Pancreas (tissue), 10 donors: ENCODE data around the gene SORCS2. TPM values are rescaled to one million over a fixed set of nuclear protein-coding genes. Genes with fewer than 3 reads are reported as not detected.

Source experiments
- ATAC-seq, 4 donors: fragments of 200-7000 bp; cut with Tn5 transposase; one replicate each; pipeline versions ENCODE4 v1.8.0 to v1.9.1; 2020; ENCODE audit warnings: mild to moderate bottlenecking in 4 of 4, moderate library complexity in 4 of 4
- DNase-seq, 6 donors: peaks; one replicate each; pipeline ENCODE4 v3.0.0-alpha.2; 2020
- FAIRE-seq: peaks from 2 replicates; lab custom pipeline; 2012; peaks lifted over from hg19 to GRCh38; lab: Jason Lieb, UNC
- H3K27ac ChIP-seq, 4 donors: fragments of 200-600 bp; sonication (generic); 1 replicate in 3 of 4; 2 replicates in 1 of 4; pipeline versions ENCODE4 v1.5.0 to v1.8.0; 2020
- H3K27me3 ChIP-seq, 4 donors: fragments of 200-600 bp; one replicate each; pipeline ENCODE4 v1.8.0; 2021
- H3K36me3 ChIP-seq, 3 donors: fragments of 200-600 bp; sonication (generic) in 1 of 3; one replicate each; pipeline versions ENCODE4 v1.5.0 to v1.8.0; 2020 to 2021
- H3K4me1 ChIP-seq, 3 donors: fragments of 200-600 bp; one replicate each; pipeline ENCODE4 v1.8.0; 2021
- H3K4me3 ChIP-seq, 4 donors: fragments of 200-600 bp; sonication (generic) in 2 of 4; one replicate each; pipeline versions ENCODE4 v1.5.0 to v1.8.0; 2020 to 2021
- H3K9me3 ChIP-seq, 4 donors: fragments of 200-600 bp; one replicate each; pipeline ENCODE4 v1.8.0; 2021
- CTCF ChIP-seq, 4 donors: fragments of 200-600 bp; sonication (generic) in 3 of 4; IDR thresholded peaks; one replicate each; pipeline versions ENCODE4 v1.5.0 to v1.8.0; 2021; ENCODE audit warnings: antibody characterized with exemption in 4 of 4
- WGBS, 2 donors: extraction: QIAGEN DNeasy Blood & Tissue Kit; methylation state at CpG; one replicate each; pipeline ENCODE4 v1.1.7; 2013; 5-methylcytosine and 5-hydroxymethylcytosine counted together
- intact Hi-C, 3 donors: fragments of 100-400 bp; cut with DNase I; formaldehyde crosslinking; loops; one replicate each; pipeline versions ENCODE4 v1.11.1 to v1.14.2; 2022
- polyA plus RNA-seq, 2 donors: library from polyadenylated mRNA; stranded (reverse); fragments of 200-250 nt; gene quantifications; one replicate each; pipeline ENCODE4 v1.2.3, GENCODE V29; 2013
- total RNA-seq, 6 donors: library from RNA; stranded (reverse); fragmentation: NEBNext Ultra II Directional in 4 of 6; extraction: Animal tissue kit (Norgen Biotek cat#: 25700) in 4 of 6; gene quantifications; one replicate each; pipeline versions ENCODE4 v1.2.1 to v1.2.4, GENCODE V29; 2021 to 2023
- donor health status: healthy with polysubstance abuse.
- donor health status: DM: no; HTN: no; CAD: no; lungs with moderate emphysema.
- donor health status: DM: no; HTN: no; CAD: no.
- donor health status: control.
- donor health status: control.
- donor health status: Bipolar disorder and iron deficiency.
- donor health status: DM: yes; HTN: yes; CAD: no.
- donor health status: DM: no; HTN: no; CAD: no.
- donor health status: DM: no; HTN: no; CAD: no.
- donor health status: DM: yes; HTN: yes; CAD: no.

Gene SORCS2
- total and polyA plus RNA-seq, 8 donors = 0.14 to 1.7 (median 0.42) TPM

- no peak for DNase-seq
- Histone ChIP-seq H3K27me3 (no peaks in the 10 kb centered on the region), H3K4me3 (no peak overlapping the region), H3K4me1 (no peaks in the 10 kb centered on the region), H3K9me3 (no peaks in the 10 kb centered on the region), H3K27ac (no peak overlapping the region), H3K36me3 (no peaks in the 10 kb centered on the region)
- no peak for ATAC-seq
- TF ChIP-seq CTCF (IDR thresholded peaks at IDR 0.05) = no peak
- intact Hi-C loops = no loop called here
- no peak for FAIRE-seq
- 46 to 67% methylated on average over 1 of the region's 1 CpG for WGBS, 2 donors
These were observed 123.6 kb downstream of the SORCS2 start for GRCh38 chr4:7315935-7316334.

- intact Hi-C loops = no loop called here
- Histone ChIP-seq H3K9me3 (no peaks in the 10 kb centered on the region), H3K36me3 (no peaks in the 10 kb centered on the region), H3K4me3 (no peak overlapping the region), H3K4me1 (no peaks in the 10 kb centered on the region), H3K27me3 (no peaks in the 10 kb centered on the region), H3K27ac (no peak overlapping the region)
- no peak for DNase-seq
- no peak for FAIRE-seq
- ATAC-seq = no peak
- no peak for TF ChIP-seq CTCF (IDR thresholded peaks at IDR 0.05)
- 77 to 81% methylated on average over 4 of the region's 4 CpGs for WGBS, 2 donors
These were observed 126.7 kb downstream of the SORCS2 start for GRCh38 chr4:7319024-7319423.

GRCh38 chr4:7320206-7320797, 128.0 kb downstream of the SORCS2 start:
- no peaks in the 10 kb centered on the region for H3K4me1 ChIP-seq
- 37 to 38% methylated on average over 5 of the region's 5 CpGs for WGBS, 2 donors
- ATAC-seq (no peak), DNase-seq (peak in 1 of 6 donors; percentile 8), FAIRE-seq (no peak)
- no peaks in the 10 kb centered on the region for H3K27me3 ChIP-seq
- no peak for TF ChIP-seq CTCF (IDR thresholded peaks at IDR 0.05)
- no peak overlapping the region for H3K4me3 ChIP-seq
- no peaks in the 10 kb centered on the region for H3K9me3 ChIP-seq
- H3K36me3 ChIP-seq = no peaks in the 10 kb centered on the region
- intact Hi-C loops = no loop called here
- no peak overlapping the region for H3K27ac ChIP-seq

GRCh38 chr4:7322166-7322991, 130.0 kb downstream of the SORCS2 start:
- H3K4me3 ChIP-seq = no peak overlapping the region
- no peaks in the 10 kb centered on the region for H3K36me3 ChIP-seq
- ATAC-seq = no peak
- 54 to 64% methylated on average over 18 of the region's 18 CpGs for WGBS, 2 donors
- no peaks in the 10 kb centered on the region for H3K4me1 ChIP-seq
- FAIRE-seq = no peak
- DNase-seq = peak in 2 of 6 donors; percentile 12 to 61
- TF ChIP-seq CTCF (IDR thresholded peaks at IDR 0.05) = no peak
- intact Hi-C loops = no loop called here
- no peaks in the 10 kb centered on the region for H3K9me3 ChIP-seq
- no peaks in the 10 kb centered on the region for H3K27me3 ChIP-seq
- H3K27ac ChIP-seq = no peak overlapping the region

GRCh38 chr4:7323461-7323871, 131.1 kb downstream of the SORCS2 start:
- no peaks in the 10 kb centered on the region for H3K36me3 ChIP-seq
- ATAC-seq (no peak), DNase-seq (peak in 3 of 6 donors; percentile 4 to 14 (median 11)), FAIRE-seq (no peak)
- no peaks in the 10 kb centered on the region for H3K9me3 ChIP-seq
- no peak for TF ChIP-seq CTCF (IDR thresholded peaks at IDR 0.05)
- intact Hi-C loops = no loop called here
- no peaks in the 10 kb centered on the region for H3K4me1 ChIP-seq
- H3K27me3 ChIP-seq = no peaks in the 10 kb centered on the region
- no peak overlapping the region for H3K4me3 ChIP-seq
- WGBS, 2 donors = 60 to 85% methylated on average over 5 of the region's 5 CpGs
- H3K27ac ChIP-seq = no peak overlapping the region
